Bronchial epithelial cell (primary cell): ENCODE measurements around the gene ZNF782. TPM values are rescaled to one million over a fixed set of nuclear protein-coding genes. Genes with fewer than 3 reads are reported as not detected.
A peak's percentile ranks its signal among the peaks of the same experiment; 100 is the strongest.

Experiments
- DNase-seq: peaks from one replicate; pipeline ENCODE4 v3.0.0-alpha.2; 2010; ENCODE audit warnings: low read depth
- FAIRE-seq: peaks from 2 replicates; lab custom pipeline; 2011; peaks lifted over from hg19 to GRCh38; lab: Jason Lieb, UNC
- H3K27me3 ChIP-seq: 2 replicates; pipeline ENCODE4 v1.5.1; 2011; ENCODE audit warnings: low read length; ENCODE audit not compliant: control insufficient read depth, insufficient read depth
- H3K36me3 ChIP-seq: 2 replicates; pipeline ENCODE4 v1.5.1; 2011; ENCODE audit warnings: low read length; ENCODE audit not compliant: control insufficient read depth, insufficient read depth
- H3K4me3 ChIP-seq: 2 replicates; pipeline ENCODE4 v1.5.1; 2011; ENCODE audit warnings: mild to moderate bottlenecking, low read depth, low read length, control low read depth
- total RNA-seq: library from RNA; depleted of rRNA; stranded (reverse); fragments of >200 nt; gene quantifications from 2 replicates; pipeline ENCODE4 v1.2.1, GENCODE V29; 2014
- TF ChIP-seq, protein P1 (sequence below): IDR thresholded peaks from 2 replicates; pipeline ENCODE4 v1.5.1; 2011; ENCODE audit warnings: mild to moderate bottlenecking, moderate library complexity, low read length, control low read depth, inconsistent platforms; ENCODE audit not compliant: insufficient read depth, severe bottlenecking

The ZNF782 gene
- total RNA-seq, 1 donor from 2014 or later, result 2.1 TPM

DNA sequence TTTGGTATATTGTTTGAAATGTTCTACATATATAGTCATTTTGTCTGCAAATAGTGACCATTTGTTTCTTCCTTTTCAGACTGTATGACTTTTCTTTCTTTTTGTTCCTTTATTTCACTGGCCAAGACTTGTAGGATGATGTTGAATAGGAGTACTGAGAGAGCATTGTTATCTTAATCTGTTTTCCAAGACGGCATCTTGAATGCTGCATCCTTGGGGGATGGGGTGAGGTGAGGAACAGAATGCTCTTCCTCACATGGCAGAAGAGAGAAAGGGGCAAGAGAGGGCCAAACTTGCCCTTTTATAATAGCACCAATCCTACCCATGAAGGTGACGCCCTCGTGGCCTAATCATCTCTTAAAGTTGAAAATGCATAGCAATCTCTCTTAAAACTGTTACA, 72.8 kb downstream of the ZNF782 start:
- no peak for FAIRE-seq
- no peak overlapping the region for H3K4me3 ChIP-seq
- no peaks in the 10 kb centered on the region for H3K27me3 ChIP-seq

DNA sequence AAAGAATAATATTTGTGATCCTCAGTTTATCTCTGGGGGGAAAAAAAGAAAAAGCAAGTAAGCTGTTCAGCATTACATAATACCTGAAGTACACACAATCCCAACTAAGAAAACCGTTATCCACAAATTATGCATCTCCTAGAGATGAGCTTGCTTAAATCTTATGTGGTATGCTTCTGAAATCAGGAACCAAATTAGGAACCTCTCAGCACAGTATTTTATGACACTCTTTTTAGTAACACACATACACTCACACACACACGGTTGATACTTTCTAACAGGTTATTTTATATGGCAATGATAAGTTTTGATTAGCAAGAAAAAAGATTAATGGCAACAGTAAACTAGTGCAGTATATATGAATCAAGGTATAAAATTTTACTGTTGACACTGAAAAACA, 75.2 kb downstream of the ZNF782 start:
- TF ChIP-seq, protein P1, sequence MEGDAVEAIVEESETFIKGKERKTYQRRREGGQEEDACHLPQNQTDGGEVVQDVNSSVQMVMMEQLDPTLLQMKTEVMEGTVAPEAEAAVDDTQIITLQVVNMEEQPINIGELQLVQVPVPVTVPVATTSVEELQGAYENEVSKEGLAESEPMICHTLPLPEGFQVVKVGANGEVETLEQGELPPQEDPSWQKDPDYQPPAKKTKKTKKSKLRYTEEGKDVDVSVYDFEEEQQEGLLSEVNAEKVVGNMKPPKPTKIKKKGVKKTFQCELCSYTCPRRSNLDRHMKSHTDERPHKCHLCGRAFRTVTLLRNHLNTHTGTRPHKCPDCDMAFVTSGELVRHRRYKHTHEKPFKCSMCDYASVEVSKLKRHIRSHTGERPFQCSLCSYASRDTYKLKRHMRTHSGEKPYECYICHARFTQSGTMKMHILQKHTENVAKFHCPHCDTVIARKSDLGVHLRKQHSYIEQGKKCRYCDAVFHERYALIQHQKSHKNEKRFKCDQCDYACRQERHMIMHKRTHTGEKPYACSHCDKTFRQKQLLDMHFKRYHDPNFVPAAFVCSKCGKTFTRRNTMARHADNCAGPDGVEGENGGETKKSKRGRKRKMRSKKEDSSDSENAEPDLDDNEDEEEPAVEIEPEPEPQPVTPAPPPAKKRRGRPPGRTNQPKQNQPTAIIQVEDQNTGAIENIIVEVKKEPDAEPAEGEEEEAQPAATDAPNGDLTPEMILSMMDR, result no peak
- DNase-seq, result no peak
- FAIRE-seq, result no peak
- Histone ChIP-seq H3K27me3 (no peaks in the 10 kb centered on the region), H3K4me3 (no peak overlapping the region), H3K36me3 (peaks cover 6% of the 10 kb centered on the region)

More for the DNA sequence above, 72.8 kb downstream of the ZNF782 start:
- no peak for DNase-seq
- TF ChIP-seq, protein P1, result no peak
- H3K36me3 ChIP-seq, result no peaks in the 10 kb centered on the region

DNA sequence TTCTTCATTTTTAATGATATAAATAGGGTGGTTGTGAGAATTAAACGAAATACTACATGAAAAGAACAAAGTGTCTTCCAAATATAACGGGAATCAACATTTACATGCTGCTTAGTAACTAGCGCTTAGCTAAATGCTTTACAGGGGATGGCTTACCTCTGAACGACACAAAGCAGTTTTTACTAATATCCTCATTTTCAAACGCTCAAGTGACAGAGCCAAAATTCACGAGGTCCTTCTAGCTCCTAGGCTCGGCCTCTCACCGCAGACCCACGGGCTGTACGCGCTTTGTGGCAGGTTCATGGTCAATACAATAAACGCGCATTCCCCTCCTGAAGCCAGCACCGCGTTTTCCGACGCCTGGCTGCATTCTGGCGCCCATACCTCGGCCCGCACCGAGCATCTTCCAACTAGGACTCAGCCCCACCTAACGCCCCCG, 76.9 kb downstream of the ZNF782 start:
- H3K4me3 ChIP-seq, result peak overlapping the region; percentile 78
- TF ChIP-seq, protein P1, result no peak
- DNase-seq (no peak), FAIRE-seq (no peak)
- no peaks in the 10 kb centered on the region for H3K27me3 ChIP-seq
- peaks cover 6% of the 10 kb centered on the region for H3K36me3 ChIP-seq

DNA sequence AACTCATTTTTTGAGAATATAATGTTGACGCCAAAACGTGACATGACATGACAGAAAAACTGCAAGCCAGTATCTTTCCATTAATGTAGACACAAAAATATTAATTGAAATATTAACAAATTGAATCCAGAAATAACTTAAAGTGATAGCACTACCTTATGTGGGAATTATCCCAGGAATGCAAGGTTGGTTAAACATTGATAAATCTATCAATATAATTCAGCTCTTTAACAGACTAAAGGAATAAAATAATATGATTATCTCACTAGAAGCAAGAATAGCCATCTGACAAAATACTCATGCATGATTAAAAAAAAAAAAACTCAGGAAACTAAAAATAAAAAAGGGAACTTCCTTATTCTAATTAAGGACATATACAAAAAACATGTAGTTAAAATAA, 83.2 kb downstream of the ZNF782 start:
- Histone ChIP-seq H3K36me3 (peaks cover 8% of the 10 kb centered on the region), H3K27me3 (no peaks in the 10 kb centered on the region), H3K4me3 (no peak overlapping the region)
- no peak for FAIRE-seq
- TF ChIP-seq, protein P1, result no peak
- no peak for DNase-seq

DNA sequence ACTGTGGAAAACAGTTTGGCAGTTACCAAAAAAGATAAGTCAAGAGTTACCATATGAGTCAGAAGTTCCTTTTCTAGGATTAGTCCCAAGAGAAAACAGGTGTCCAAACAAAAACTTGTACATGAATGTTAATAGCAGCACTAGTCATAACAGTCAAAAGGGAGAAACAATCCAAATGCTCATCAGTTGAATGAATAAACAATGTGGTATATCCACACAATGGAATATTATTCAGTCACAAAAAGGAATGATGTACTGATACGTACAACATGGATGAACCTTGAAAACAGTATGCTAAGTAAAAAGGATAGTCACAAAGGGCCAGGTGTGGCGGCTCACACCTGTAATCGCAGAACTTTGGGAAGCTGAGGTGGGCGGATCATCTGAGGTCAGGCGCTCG, 84.3 kb downstream of the ZNF782 start:
- H3K4me3 ChIP-seq, result no peak overlapping the region
- H3K36me3 ChIP-seq, result peaks cover 5% of the 10 kb centered on the region
- H3K27me3 ChIP-seq, result no peaks in the 10 kb centered on the region
- TF ChIP-seq, protein P1, result no peak
- DNase-seq (no peak), FAIRE-seq (no peak)

Other genes with a start within 250 kb of the ZNF782 start
- gene CDC14B, start 234.7 kb downstream of the ZNF782 start, total RNA-seq, result 8.4 and 11.6 TPM in 2 replicates
- gene PRXL2C, start 199.2 kb downstream of the ZNF782 start, total RNA-seq, result 5.8 and 9.5 TPM in 2 replicates
- gene ZNF510, start 76.4 kb downstream of the ZNF782 start, total RNA-seq, result 5.5 and 6.9 TPM in 2 replicates
- gene NUTM2G, start 74.3 kb upstream of the ZNF782 start, total RNA-seq, result not detected in 2 replicates
- gene CTSV, start 184.6 kb upstream of the ZNF782 start, total RNA-seq, result 17.4 and 35.1 TPM in 2 replicates